NCI-H82 treated with DMSO at 0.1 percent for 48 hours (cell line): ENCODE results near the gene PCNT.
"Not testable (repeated sequence)": the region's sequence is repeated elsewhere in the genome, so short reads cannot be mapped to it uniquely, and the experiment has no call there.

Experiments
- DNase-seq: peaks from one replicate; lab custom pipeline; 2025; ENCODE audit not compliant: unreplicated experiment; lab: John Stamatoyannopoulos, UW

The PCNT gene

GRCh38 chr21:46357335-46357604 lies 33.3 kb downstream of the PCNT start:
- no peak for DNase-seq

- DNase-seq = no peak
Measured at GRCh38 chr21:46357684-46358425, 33.9 kb downstream of the PCNT start.

- no peak for DNase-seq
Measured at GRCh38 chr21:46361176-46361575, 37.2 kb downstream of the PCNT start.

- DNase-seq = no peak
Measured at GRCh38 chr21:46361935-46362334, 38.0 kb downstream of the PCNT start.

GRCh38 chr21:46362946-46363345 lies 39.0 kb downstream of the PCNT start:
- DNase-seq = no peak

- no peak for DNase-seq
Measured at GRCh38 chr21:46363698-46364097, 39.7 kb downstream of the PCNT start.

- DNase-seq = no peak
Measured at GRCh38 chr21:46366091-46366490, 42.1 kb downstream of the PCNT start.

- no peak for DNase-seq
Measured at GRCh38 chr21:46366561-46366960, 42.6 kb downstream of the PCNT start.

GRCh38 chr21:46366966-46367365 lies 43.0 kb downstream of the PCNT start:
- DNase-seq = no peak

GRCh38 chr21:46368533-46369285 lies 44.8 kb downstream of the PCNT start:
- DNase-seq = no peak

- DNase-seq = no peak
Measured at GRCh38 chr21:46369520-46370235, 45.7 kb downstream of the PCNT start.

GRCh38 chr21:46371204-46372013 lies 47.5 kb downstream of the PCNT start:
- no peak for DNase-seq

- no peak for DNase-seq
Measured at GRCh38 chr21:46372014-46372485, 48.1 kb downstream of the PCNT start.

- not testable (repeated sequence) for DNase-seq
Measured at GRCh38 chr21:46372947-46373346, 49.0 kb downstream of the PCNT start.

- no peak for DNase-seq
Measured at GRCh38 chr21:46374761-46375389, 50.9 kb downstream of the PCNT start.

GRCh38 chr21:46375560-46376230 lies 51.7 kb downstream of the PCNT start:
- DNase-seq = no peak

- no peak for DNase-seq
Measured at GRCh38 chr21:46376231-46376628, 52.3 kb downstream of the PCNT start.

- DNase-seq = no peak
Measured at GRCh38 chr21:46376856-46377453, 53.0 kb downstream of the PCNT start.

GRCh38 chr21:46377789-46378188 lies 53.8 kb downstream of the PCNT start:
- DNase-seq = no peak

GRCh38 chr21:46379105-46379504 lies 55.1 kb downstream of the PCNT start:
- no peak for DNase-seq
